HG03342 (cell line): ENCODE measurements around the gene KCNH3.

Experiments
- ATAC-seq: cut with Tn5 transposase; IDR thresholded peaks from one replicate; pipeline ENCODE4 v1.9.1; 2021; ENCODE audit warnings: mild to moderate bottlenecking, moderate library complexity; ENCODE audit not compliant: unreplicated experiment

KCNH3 gene

DNA sequence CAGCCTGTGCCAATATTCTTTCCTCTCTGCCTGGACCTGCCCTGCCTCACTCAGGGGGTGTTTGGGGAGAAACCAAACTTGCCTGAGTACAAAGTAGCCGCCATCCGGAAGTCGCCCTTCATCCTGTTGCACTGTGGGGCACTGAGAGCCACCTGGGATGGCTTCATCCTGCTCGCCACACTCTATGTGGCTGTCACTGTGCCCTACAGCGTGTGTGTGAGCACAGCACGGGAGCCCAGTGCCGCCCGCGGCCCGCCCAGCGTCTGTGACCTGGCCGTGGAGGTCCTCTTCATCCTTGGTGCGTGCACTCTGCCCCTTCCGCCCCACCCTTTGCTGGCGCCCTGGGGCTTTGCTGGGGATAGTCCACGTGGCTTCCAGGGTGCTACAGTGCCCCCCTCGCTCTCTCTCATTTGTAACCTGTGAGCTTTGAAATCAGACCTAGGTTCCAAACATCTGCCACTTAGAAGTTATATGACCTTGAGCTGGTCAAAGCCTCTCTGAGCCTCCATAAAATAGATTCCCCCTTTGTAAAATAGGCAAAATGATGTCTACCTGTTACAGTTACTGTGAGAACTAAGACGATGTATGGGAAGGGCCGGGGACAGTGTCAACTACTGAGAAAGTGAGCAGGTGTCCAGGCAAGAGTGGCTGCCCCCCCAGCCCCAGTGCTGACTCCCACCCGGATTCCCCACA lies 4.5 kb downstream of the KCNH3 start:
- no peak for ATAC-seq

DNA sequence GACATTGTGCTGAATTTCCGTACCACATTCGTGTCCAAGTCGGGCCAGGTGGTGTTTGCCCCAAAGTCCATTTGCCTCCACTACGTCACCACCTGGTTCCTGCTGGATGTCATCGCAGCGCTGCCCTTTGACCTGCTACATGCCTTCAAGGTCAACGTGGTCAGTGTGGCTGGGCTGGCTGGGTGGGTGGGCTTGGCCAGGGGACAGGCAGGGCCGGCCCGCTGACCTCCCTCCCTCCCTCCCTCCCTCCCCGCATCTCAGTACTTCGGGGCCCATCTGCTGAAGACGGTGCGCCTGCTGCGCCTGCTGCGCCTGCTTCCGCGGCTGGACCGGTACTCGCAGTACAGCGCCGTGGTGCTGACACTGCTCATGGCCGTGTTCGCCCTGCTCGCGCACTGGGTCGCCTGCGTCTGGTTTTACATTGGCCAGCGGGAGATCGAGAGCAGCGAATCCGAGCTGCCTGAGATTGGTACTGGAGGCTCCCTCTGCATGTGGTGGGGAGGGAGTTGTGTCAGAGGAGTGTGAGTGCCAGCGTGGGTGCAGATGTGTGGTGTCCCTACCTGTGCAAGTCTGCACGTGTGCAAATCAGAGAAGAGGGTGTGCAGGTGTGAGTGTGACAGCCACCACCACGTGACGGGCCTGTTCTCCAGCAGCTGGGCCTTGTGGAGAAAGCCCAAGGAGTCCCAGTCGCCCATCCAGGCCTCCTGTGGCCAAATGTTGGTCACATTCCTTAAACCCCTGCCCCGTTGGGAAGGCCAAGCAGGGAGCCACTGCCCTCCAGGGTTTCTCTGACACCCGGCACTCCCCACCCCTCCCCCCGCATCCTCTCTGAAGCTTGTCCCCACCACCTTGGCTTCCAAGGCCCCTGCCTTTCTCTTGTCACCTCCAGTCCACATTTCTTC lies 5.3 kb downstream of the KCNH3 start:
- no peak for ATAC-seq

- ATAC-seq, result no peak
Observed at GRCh38 chr12:49545815-49546214, 7.0 kb downstream of the KCNH3 start.

DNA sequence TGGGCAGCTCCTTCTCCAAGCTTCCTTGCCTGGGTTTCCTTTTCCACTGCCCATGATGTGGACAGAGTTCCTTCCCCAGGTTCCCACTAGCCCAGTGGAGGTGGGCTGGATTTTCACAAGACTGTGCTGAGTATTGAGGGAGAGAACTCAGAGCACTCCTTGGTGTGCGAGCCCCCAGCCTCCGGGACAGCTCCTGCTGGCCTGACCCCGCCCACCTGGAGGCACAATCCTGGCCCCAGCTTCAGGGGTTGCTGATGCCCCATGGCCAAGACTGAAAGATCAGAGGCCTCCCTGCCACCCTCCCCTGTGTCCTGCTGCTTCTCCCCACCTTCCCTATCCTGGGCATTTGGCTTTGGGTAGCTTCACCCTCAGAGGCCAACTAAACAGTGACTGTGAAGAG lies 7.7 kb downstream of the KCNH3 start:
- ATAC-seq, result no peak

GRCh38 chr12:49547090-49547690 lies 8.4 kb downstream of the KCNH3 start:
- no peak for ATAC-seq

DNA sequence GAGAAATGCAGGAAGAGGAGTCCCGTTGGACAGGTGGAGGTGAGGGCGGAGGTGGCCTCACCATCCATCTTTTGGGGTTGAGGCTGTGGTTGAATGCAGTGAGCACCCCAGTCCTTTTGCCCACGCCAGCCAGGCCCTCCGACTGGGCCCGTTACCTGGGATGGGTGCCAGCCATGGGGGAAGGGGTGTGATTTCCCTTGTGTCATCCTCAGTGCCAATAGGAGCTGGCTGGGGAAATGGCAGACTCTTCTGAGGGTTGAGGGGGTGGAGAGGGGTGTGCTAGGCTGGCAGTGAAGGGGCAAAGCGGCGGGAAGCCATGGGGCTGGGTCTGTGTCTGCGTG lies 9.6 kb downstream of the KCNH3 start:
- ATAC-seq, result no peak

GRCh38 chr12:49548822-49549648 lies 10.2 kb downstream of the KCNH3 start:
- ATAC-seq, result no peak

- no peak for ATAC-seq
Observed at GRCh38 chr12:49549735-49550692, 11.2 kb downstream of the KCNH3 start.

- ATAC-seq, result no peak
Observed at GRCh38 chr12:49550693-49551252, 11.9 kb downstream of the KCNH3 start.

DNA sequence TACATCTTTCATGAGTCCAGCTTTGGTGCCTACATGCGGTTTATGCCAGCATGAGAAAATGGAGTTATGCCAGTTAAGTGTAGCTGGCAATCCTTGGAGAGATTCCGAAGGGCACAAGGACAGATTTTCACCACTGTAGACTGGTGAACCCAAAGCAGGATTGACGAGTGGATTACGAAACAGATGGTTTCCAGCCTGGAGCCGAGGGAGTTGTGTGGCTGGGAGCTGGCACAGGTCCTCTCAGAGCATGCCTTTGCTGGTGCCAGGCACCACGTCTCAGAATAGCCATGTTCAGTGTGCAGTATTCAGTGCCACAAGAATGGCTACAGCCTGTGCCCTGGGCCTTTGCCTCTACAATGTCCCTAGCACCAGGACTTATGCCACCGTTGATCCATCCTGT lies 13.2 kb downstream of the KCNH3 start:
- ATAC-seq, result no peak

- no peak for ATAC-seq
Observed at GRCh38 chr12:49552425-49552824, 13.6 kb downstream of the KCNH3 start.

DNA sequence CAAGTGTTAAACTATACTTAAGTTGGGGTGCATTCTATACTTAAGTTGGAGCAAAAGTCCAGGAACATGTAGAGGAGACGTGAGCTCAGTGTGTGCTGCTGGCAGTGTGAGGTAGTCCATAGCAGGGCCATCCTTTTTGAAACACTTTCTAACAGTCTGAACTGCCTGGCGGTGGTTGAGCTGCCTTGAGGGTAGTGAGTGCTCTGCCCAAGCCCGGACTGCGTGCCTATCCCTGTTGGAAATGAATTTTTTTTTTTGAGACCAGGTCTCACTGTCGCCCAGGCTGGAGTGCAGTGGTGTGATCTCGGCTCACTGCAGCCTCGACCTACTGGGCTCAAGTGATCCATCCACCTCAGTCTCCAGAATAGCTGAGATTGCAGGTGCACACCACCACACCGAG lies 14.1 kb downstream of the KCNH3 start:
- no peak for ATAC-seq

DNA sequence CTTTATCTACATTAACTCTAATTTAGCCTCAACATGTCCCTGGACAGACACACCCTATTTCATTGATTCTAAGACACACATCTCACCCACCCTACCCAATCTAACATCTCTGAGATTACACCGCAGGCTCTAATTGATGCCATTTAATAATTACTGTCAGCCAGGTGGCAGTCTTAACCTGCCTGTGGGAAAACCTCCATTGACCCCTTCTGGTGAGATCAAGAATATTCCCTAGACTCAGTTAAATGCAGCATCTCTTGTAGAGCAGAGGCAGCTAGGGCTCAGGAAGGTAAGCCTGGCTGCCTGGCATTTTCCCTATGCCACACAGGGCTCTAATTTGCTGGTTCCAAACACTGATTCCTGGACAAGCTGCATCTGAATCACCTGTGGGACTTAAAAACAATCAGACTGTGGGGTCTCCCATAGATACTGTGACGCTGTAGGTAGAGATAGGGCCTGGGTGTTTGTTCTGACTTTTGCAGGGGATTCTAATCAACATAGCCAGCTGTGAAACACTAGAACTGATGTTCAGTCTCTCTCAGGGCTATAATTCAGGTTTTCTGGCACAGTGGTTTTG lies 14.8 kb downstream of the KCNH3 start:
- no peak for ATAC-seq

DNA sequence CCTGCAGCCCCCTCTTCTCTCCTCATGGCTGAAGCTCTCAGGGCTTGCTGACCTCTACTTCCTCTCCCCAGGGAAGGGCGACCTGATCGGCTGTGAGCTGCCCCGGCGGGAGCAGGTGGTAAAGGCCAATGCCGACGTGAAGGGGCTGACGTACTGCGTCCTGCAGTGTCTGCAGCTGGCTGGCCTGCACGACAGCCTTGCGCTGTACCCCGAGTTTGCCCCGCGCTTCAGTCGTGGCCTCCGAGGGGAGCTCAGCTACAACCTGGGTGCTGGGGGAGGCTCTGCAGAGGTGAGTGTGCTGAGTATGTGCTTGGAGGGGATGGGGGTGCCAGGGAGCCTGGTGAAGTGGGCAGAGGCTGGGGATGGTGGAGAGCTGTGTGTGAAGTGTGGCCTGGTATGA lies 15.4 kb downstream of the KCNH3 start:
- ATAC-seq, result no peak

- no peak for ATAC-seq
Observed at GRCh38 chr12:49555631-49556390, 17.0 kb downstream of the KCNH3 start.

GRCh38 chr12:49556391-49557186 lies 17.8 kb downstream of the KCNH3 start:
- no peak for ATAC-seq

GRCh38 chr12:49557187-49557916 lies 18.5 kb downstream of the KCNH3 start:
- ATAC-seq, result no peak
